ENCODE measurements around the gene RNASEH1.
"Not testable (repeated sequence)": the region's sequence is repeated elsewhere in the genome, so short reads cannot be mapped to it uniquely, and the experiment has no call there.

RNASEH1 gene

GRCh38 chr2:3581367-3582262 lies 23.5 kb upstream of the RNASEH1 start:
- Mint-ChIP-seq H3K27ac (peak overlapping the region; percentile 26), H3K9me3 (no peaks in the 10 kb centered on the region), H3K36me3 (ENCODE audit: low read depth) (peaks cover 76% of the 10 kb centered on the region), H3K4me1 (peaks cover 48% of the 10 kb centered on the region), H3K27me3 (no peaks in the 10 kb centered on the region), H3K4me3 (no peak overlapping the region)
- ATAC-seq = no peak
- no peak for DNase-seq

GRCh38 chr2:3580449-3580848 lies 22.3 kb upstream of the RNASEH1 start:
- Mint-ChIP-seq H3K4me1 (peaks cover 55% of the 10 kb centered on the region), H3K9me3 (no peaks in the 10 kb centered on the region), H3K4me3 (peak overlapping the region; percentile 96), H3K27ac (peak overlapping the region; percentile 32), H3K36me3 (ENCODE audit: low read depth) (peaks cover 87% of the 10 kb centered on the region), H3K27me3 (no peaks in the 10 kb centered on the region)
- ATAC-seq = no peak
- no peak for DNase-seq

GRCh38 chr2:3578987-3579386 lies 20.9 kb upstream of the RNASEH1 start:
- Mint-ChIP-seq H3K27ac (peak overlapping the region; percentile 99), H3K9me3 (no peaks in the 10 kb centered on the region), H3K4me1 (peaks cover 62% of the 10 kb centered on the region), H3K36me3 (ENCODE audit: low read depth) (peaks cover 82% of the 10 kb centered on the region), H3K4me3 (peak overlapping the region; percentile 96), H3K27me3 (no peaks in the 10 kb centered on the region)
- ATAC-seq = no peak
- DNase-seq = no peak

GRCh38 chr2:3576263-3576630 lies 18.1 kb upstream of the RNASEH1 start:
- Mint-ChIP-seq H3K4me1 (peaks cover 61% of the 10 kb centered on the region), H3K27ac (peak overlapping the region; percentile 99), H3K36me3 (ENCODE audit: low read depth) (peaks cover 59% of the 10 kb centered on the region), H3K4me3 (peak overlapping the region; percentile 96)
- ATAC-seq, DNase-seq, H3K27me3 Mint-ChIP-seq, H3K9me3 Mint-ChIP-seq: not testable (repeated sequence)

- Mint-ChIP-seq H3K27me3 (no peaks in the 10 kb centered on the region), H3K4me1 (peaks cover 57% of the 10 kb centered on the region), H3K4me3 (peak overlapping the region; percentile 96), H3K9me3 (no peaks in the 10 kb centered on the region), H3K27ac (peak overlapping the region; percentile 99), H3K36me3 (ENCODE audit: low read depth) (peaks cover 54% of the 10 kb centered on the region)
- ATAC-seq (peak; percentile 2), DNase-seq (peak; percentile 19)
Observed at GRCh38 chr2:3575534-3576262, 17.6 kb upstream of the RNASEH1 start.

- DNase-seq (no peak), ATAC-seq (no peak)
- Mint-ChIP-seq H3K9me3 (no peaks in the 10 kb centered on the region), H3K4me3 (peak overlapping the region; percentile 96), H3K4me1 (peaks cover 42% of the 10 kb centered on the region), H3K36me3 (ENCODE audit: low read depth) (peaks cover 38% of the 10 kb centered on the region), H3K27me3 (no peaks in the 10 kb centered on the region), H3K27ac (no peak overlapping the region)
Observed at GRCh38 chr2:3574155-3574554, 16.0 kb upstream of the RNASEH1 start.

- DNase-seq (no peak), ATAC-seq (no peak)
- no peak overlapping the region for H3K4me3 Mint-ChIP-seq
- H3K9me3 Mint-ChIP-seq = no peaks in the 10 kb centered on the region
- no peak overlapping the region for H3K27ac Mint-ChIP-seq
- peaks cover 27% of the 10 kb centered on the region for H3K4me1 Mint-ChIP-seq
- H3K27me3 Mint-ChIP-seq = no peaks in the 10 kb centered on the region
- H3K36me3 Mint-ChIP-seq (ENCODE audit: low read depth) = peaks cover 23% of the 10 kb centered on the region
Observed at GRCh38 chr2:3572620-3573019, 14.5 kb upstream of the RNASEH1 start.

GRCh38 chr2:3571284-3571683 lies 13.2 kb upstream of the RNASEH1 start:
- no peak overlapping the region for H3K27ac Mint-ChIP-seq
- no peaks in the 10 kb centered on the region for H3K9me3 Mint-ChIP-seq
- no peak overlapping the region for H3K4me3 Mint-ChIP-seq
- peaks cover 13% of the 10 kb centered on the region for H3K4me1 Mint-ChIP-seq
- no peak for DNase-seq
- H3K27me3 Mint-ChIP-seq = no peaks in the 10 kb centered on the region
- H3K36me3 Mint-ChIP-seq (ENCODE audit: low read depth) = peaks cover 9% of the 10 kb centered on the region
- no peak for ATAC-seq

GRCh38 chr2:3569656-3570055 lies 11.5 kb upstream of the RNASEH1 start:
- H3K9me3 Mint-ChIP-seq; H3K36me3 Mint-ChIP-seq (ENCODE audit: low read depth); DNase-seq; H3K4me1 Mint-ChIP-seq; H3K4me3 Mint-ChIP-seq; H3K27me3 Mint-ChIP-seq; ATAC-seq; H3K27ac Mint-ChIP-seq: not testable (repeated sequence)

- Mint-ChIP-seq H3K4me3 (no peak overlapping the region), H3K27me3 (no peaks in the 10 kb centered on the region), H3K9me3 (no peaks in the 10 kb centered on the region), H3K4me1 (peaks cover 9% of the 10 kb centered on the region), H3K36me3 (ENCODE audit: low read depth) (peaks cover 2% of the 10 kb centered on the region), H3K27ac (no peak overlapping the region)
- ATAC-seq (no peak), DNase-seq (no peak)
Observed at GRCh38 chr2:3566806-3567205, 8.7 kb upstream of the RNASEH1 start.

- H3K4me3 Mint-ChIP-seq = no peak overlapping the region
- H3K27ac Mint-ChIP-seq = no peak overlapping the region
- peaks cover 20% of the 10 kb centered on the region for H3K4me1 Mint-ChIP-seq
- ATAC-seq (no peak), DNase-seq (no peak)
- no peaks in the 10 kb centered on the region for H3K27me3 Mint-ChIP-seq
- no peaks in the 10 kb centered on the region for H3K9me3 Mint-ChIP-seq
- peaks cover 2% of the 10 kb centered on the region for H3K36me3 Mint-ChIP-seq (ENCODE audit: low read depth)
Observed at GRCh38 chr2:3565117-3565516, 7.0 kb upstream of the RNASEH1 start.

- Mint-ChIP-seq H3K36me3 (ENCODE audit: low read depth) (peaks cover 5% of the 10 kb centered on the region), H3K9me3 (no peaks in the 10 kb centered on the region), H3K27ac (no peak overlapping the region)
Observed at GRCh38 chr2:3563521-3563976, 5.4 kb upstream of the RNASEH1 start.

GRCh38 chr2:3557639-3558204 lies 411 bp downstream of the RNASEH1 start:
- H3K36me3 Mint-ChIP-seq (ENCODE audit: low read depth) = peaks cover 43% of the 10 kb centered on the region
- peak overlapping the region; percentile 91 for H3K4me3 Mint-ChIP-seq
- H3K9me3 Mint-ChIP-seq = no peaks in the 10 kb centered on the region
- H3K27ac Mint-ChIP-seq = peak overlapping the region; percentile 94
- peaks cover 58% of the 10 kb centered on the region for H3K4me1 Mint-ChIP-seq
- no peak for DNase-seq
- H3K27me3 Mint-ChIP-seq = no peaks in the 10 kb centered on the region
- ATAC-seq = no peak

More at GRCh38 chr2:3563521-3563976, 5.4 kb upstream of the RNASEH1 start:
- DNase-seq (no peak), ATAC-seq (no peak)
- Mint-ChIP-seq H3K27me3 (no peaks in the 10 kb centered on the region), H3K4me1 (peaks cover 31% of the 10 kb centered on the region), H3K4me3 (no peak overlapping the region)

- H3K9me3 Mint-ChIP-seq = no peaks in the 10 kb centered on the region
- peaks cover 70% of the 10 kb centered on the region for H3K36me3 Mint-ChIP-seq (ENCODE audit: low read depth)
- ATAC-seq = no peak
- H3K4me3 Mint-ChIP-seq = no peak overlapping the region
- H3K27me3 Mint-ChIP-seq = no peaks in the 10 kb centered on the region
- no peak for DNase-seq
- H3K4me1 Mint-ChIP-seq = peaks cover 39% of the 10 kb centered on the region
- H3K27ac Mint-ChIP-seq = no peak overlapping the region
Observed at GRCh38 chr2:3553946-3554345, 4.2 kb downstream of the RNASEH1 start.

- H3K9me3 Mint-ChIP-seq = no peaks in the 10 kb centered on the region
- H3K4me1 Mint-ChIP-seq = no peaks in the 10 kb centered on the region
- no peak for DNase-seq
- ATAC-seq = no peak
- peaks cover 76% of the 10 kb centered on the region for H3K36me3 Mint-ChIP-seq (ENCODE audit: low read depth)
- peak overlapping the region; percentile 2 for H3K27ac Mint-ChIP-seq
- H3K27me3 Mint-ChIP-seq = no peaks in the 10 kb centered on the region
- no peak overlapping the region for H3K4me3 Mint-ChIP-seq
Observed at GRCh38 chr2:3547915-3548314, 10.2 kb downstream of the RNASEH1 start.
